HepG2 (cell line): ENCODE results near the gene PIK3C3.

Experiments
- CTCF ChIP-seq: sonication (generic); formaldehyde crosslinking; IDR thresholded peaks from 2 replicates; pipeline ENCODE4 v1.5.0; 2020; ENCODE audit warnings: mild to moderate bottlenecking, missing genetic modification reagents, moderate library complexity
- FOXK2 ChIP-seq: fragments of 450-650 bp; IDR thresholded peaks from 2 replicates; pipeline ENCODE4 v1.6.1; 2016
- GABPB1 ChIP-seq: IDR thresholded peaks from 2 replicates; pipeline ENCODE4 v1.6.1; 2016; ENCODE audit warnings: mild to moderate bottlenecking, missing genetic modification reagents, moderate library complexity, missing compliant biosample characterization
- SALL2 ChIP-seq: sonication (generic); formaldehyde crosslinking; IDR thresholded peaks from 2 replicates; pipeline ENCODE4 v1.8.1; 2023; ENCODE audit warnings: mild to moderate bottlenecking, missing genetic modification reagents, inconsistent platforms
- SMC3 ChIP-seq: IDR thresholded peaks from 2 replicates; pipeline ENCODE4 v1.6.1; 2011; ENCODE audit warnings: low read length, improper control_type of control experiment
- ZNF274 ChIP-seq: sonication (generic); formaldehyde crosslinking; IDR thresholded peaks from 2 replicates; pipeline ENCODE4 v1.5.1; 2020; ENCODE audit warnings: mild to moderate bottlenecking, missing genetic modification reagents

- no peak for TF ChIP-seq ZNF274 (CRISPR knock-in tag)
- no peak for TF ChIP-seq FOXK2
- TF ChIP-seq SMC3, result peak; percentile 31; the same call in 1 of the 2 replicates
- peak; percentile 72 for TF ChIP-seq CTCF (CRISPR knock-in tag)
- no peak for TF ChIP-seq GABPB1
- no peak for TF ChIP-seq SALL2 (CRISPR knock-in tag)
Measured at GRCh38 chr18:42053188-42053781, 98.3 kb downstream of the PIK3C3 start.
